Activated CD4-positive, CD25-positive, alpha-beta regulatory T cell treated with anti-CD3 and anti-CD28 coated beads, Interleukin-2, amount 50 U/mL, for 24 hours (primary cell): ENCODE data around the gene KPNA1.
"Not testable (repeated sequence)": the region's sequence is repeated elsewhere in the genome, so short reads cannot be mapped to it uniquely, and the experiment has no call there.

Experiments
- ATAC-seq, 2 donors: fragments of 150-1000 bp; cut with Tn5 transposase; one replicate each; pipeline ENCODE4 v1.10.0; 2021; ENCODE audit warnings: mild to moderate bottlenecking in 1 of 2, moderate library complexity in 1 of 2

The KPNA1 gene

GRCh38 chr3:122469659-122470058 lies 45.1 kb downstream of the KPNA1 start:
- ATAC-seq, result no peak

GRCh38 chr3:122468896-122469533 lies 45.7 kb downstream of the KPNA1 start:
- no peak for ATAC-seq

- ATAC-seq, result no peak
Measured at GRCh38 chr3:122466701-122467240, 48.0 kb downstream of the KPNA1 start.

- peak in 1 of 2 donors; percentile 36 for ATAC-seq
Measured at GRCh38 chr3:122464659-122465058, 50.1 kb downstream of the KPNA1 start.

- ATAC-seq, result no peak
Measured at GRCh38 chr3:122462406-122462805, 52.3 kb downstream of the KPNA1 start.

GRCh38 chr3:122461806-122462205 lies 52.9 kb downstream of the KPNA1 start:
- no peak for ATAC-seq

GRCh38 chr3:122458992-122459391 lies 55.7 kb downstream of the KPNA1 start:
- ATAC-seq, result no peak

GRCh38 chr3:122457706-122458105 lies 57.0 kb downstream of the KPNA1 start:
- ATAC-seq, result no peak

- no peak for ATAC-seq
Measured at GRCh38 chr3:122456074-122456473, 58.7 kb downstream of the KPNA1 start.

GRCh38 chr3:122451371-122451770 lies 63.4 kb downstream of the KPNA1 start:
- no peak for ATAC-seq

- ATAC-seq, result not testable (repeated sequence)
Measured at GRCh38 chr3:122448218-122448617, 66.5 kb downstream of the KPNA1 start.

GRCh38 chr3:122444491-122444887 lies 70.2 kb downstream of the KPNA1 start:
- not testable (repeated sequence) for ATAC-seq

- ATAC-seq, result not testable (repeated sequence)
Measured at GRCh38 chr3:122443762-122444490, 70.8 kb downstream of the KPNA1 start.

- ATAC-seq, result no peak
Measured at GRCh38 chr3:122443090-122443489, 71.6 kb downstream of the KPNA1 start.

GRCh38 chr3:122435950-122436349 lies 78.8 kb downstream of the KPNA1 start:
- ATAC-seq, result no peak

GRCh38 chr3:122430371-122430770 lies 84.4 kb downstream of the KPNA1 start:
- ATAC-seq, result no peak

GRCh38 chr3:122427857-122428471 lies 86.8 kb downstream of the KPNA1 start:
- peak; percentile 86 to 90 for ATAC-seq

GRCh38 chr3:122421836-122422235 lies 92.9 kb downstream of the KPNA1 start:
- no peak for ATAC-seq

- no peak for ATAC-seq
Measured at GRCh38 chr3:122421101-122421500, 93.6 kb downstream of the KPNA1 start.

- no peak for ATAC-seq
Measured at GRCh38 chr3:122416966-122417365, 97.8 kb downstream of the KPNA1 start.

- ATAC-seq, result peak; percentile 91
Measured at GRCh38 chr3:122415762-122416654, 98.7 kb downstream of the KPNA1 start, which contains the start of gene WDR5B. Gene WDR5B, minus strand, starts transcription at chr3:122416062. Its CDS starts 534 bp downstream, at chr3:122415528.

GRCh38 chr3:122415104-122415744 lies 99.5 kb downstream of the KPNA1 start:
- peak; percentile 32 to 37 for ATAC-seq
